Activated CD4-positive, alpha-beta T cell treated with anti-CD3 and anti-CD28 coated beads, Interleukin-2, amount 50 U/mL, for 1 hour (primary cell): ENCODE data around the gene FBXW5.

ENCODE experiments used
- DNase-seq: peaks from one replicate; pipeline ENCODE4 v3.0.0-alpha.2; 2020

Gene FBXW5

DNA sequence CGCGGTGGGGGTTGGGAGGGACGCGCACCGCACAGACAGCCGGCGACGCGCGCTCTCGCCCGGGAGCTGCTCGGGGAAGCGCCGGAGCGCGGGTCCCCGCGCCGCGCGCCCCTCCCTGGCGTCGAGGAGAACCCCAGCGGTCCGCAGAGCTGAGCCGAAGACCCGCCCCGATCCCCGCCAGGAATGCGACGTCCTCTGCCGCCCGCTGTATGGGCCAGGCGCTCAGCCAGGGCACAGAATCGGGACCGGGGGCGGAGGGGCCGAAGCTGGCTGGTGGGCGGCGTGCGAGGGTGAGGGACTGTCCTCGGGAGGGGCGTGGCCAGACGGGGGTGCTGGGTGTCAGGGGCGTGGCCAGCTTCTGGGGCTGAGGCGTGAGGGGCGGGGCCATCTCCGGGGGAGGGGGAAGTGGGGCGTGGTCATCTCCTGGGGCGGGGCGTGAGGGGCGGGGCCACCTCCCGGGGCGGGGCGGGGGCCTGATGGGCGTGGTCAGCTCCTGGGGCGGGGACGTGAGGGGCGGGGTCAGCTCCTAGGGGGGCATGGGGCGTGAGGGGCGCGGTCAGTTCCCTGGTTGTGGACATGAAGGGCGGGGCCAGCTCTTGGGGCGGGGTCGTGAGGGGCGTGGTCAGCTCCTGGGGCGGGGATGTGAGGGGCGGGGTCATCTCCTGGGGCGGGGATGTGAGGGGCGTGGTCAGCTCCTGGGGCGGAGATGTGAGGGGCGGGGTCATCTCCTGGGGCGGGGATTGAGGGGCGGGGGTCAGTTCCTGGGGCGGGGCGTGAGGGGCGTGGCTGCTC lies 33.7 kb upstream of the FBXW5 start:
- peak; percentile 74 for DNase-seq

DNA sequence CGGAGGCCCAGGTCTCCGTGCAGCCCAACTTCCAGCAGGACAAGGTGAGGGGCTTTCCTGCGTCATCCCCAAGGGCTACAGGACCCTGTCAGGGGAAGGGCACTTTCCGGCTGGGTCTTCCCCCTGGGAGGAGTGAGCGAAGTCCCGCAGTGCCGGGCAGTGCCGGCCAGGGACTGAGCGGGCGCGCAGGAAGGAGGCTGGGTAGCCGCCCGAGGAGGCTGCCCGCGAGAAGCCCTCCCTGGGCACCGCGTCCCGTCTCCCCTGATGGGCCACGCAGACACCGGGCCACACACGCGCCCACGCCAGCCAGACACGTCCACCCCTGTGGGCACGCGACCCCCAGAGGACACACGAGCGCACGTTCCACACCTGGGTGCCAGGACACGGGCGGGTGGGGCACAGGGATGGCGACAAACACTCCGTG lies 33.1 kb upstream of the FBXW5 start:
- DNase-seq: no peak

DNA sequence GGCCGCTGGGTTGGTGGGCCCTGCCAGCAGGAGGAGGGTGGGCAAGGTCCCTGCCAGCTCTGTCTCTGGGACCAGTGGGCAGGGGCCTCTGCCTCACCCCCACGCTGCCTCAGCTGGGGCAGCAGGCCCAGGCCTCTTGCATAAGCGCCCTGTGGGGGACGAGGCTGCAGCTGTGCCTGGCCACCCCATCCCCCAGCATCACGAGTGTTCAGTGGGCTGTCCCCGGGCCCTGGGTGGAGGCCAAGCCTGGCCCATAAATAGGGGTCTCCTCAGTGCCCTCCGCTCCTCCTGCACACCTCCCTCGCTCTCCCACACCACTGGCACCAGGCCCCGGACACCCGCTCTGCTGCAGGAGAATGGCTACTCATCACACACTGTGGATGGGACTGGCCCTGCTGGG lies 32.7 kb upstream of the FBXW5 start, which contains the start of gene PTGDS:
Gene PTGDS (plus strand): TSS at position 282 of the 400 bp plus-strand sequence. CDS start 75 bp downstream, at position 357.
- no peak for DNase-seq

DNA sequence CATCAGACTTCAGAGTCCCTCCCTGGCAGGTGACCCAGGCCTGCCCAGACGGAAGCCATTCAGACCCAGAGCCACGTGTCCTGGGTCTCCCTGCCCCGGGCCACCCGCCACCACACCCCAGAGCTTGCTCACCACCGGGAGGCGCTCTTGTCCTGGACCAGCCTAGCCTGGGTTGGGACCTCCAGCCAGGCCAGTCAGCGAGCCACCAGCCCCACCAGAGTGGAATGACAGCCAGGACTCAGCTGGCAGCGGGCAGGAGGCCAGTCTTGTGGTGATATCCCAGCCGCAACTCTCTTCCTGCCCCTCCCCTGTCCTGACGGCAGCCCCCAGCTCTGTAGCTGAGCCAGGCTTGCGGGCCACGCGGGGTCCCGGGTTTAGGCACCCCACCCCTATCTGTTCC lies 31.1 kb upstream of the FBXW5 start:
- peak; percentile 34 for DNase-seq

DNA sequence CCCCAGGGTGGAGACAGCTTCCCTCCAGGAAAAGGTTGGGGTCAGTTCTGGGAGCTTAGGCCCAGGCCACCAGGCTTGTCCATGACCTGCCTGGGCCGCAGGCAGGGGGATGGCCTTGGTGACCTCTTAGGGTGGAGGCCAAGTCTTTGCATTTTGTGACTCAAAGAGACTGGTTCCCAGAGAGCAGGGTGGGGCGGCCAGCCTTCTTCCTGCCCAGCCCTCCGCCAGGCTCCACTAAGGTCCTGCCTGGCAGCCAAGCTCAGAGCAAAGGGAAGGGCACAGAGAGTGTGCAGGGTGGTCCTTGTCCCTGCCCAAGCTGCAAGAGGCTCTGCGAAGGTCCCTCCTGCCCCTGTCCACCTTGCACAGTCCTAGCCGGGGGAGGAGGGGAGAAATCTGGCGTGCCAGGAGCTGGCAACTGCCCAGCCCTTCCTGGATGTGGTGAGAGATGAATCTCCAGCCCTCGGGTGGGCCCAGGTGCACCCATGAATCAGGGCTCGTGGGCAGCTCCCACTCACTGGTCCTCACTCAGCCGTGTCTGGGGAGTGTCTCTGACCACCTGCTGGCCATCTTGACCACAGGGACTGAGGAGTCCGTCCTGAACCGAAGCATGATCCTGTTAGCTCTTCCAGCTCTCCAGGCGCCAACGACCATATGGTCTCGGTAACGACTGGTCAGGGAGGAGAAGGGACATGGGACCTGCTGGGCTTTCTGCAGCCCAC lies 30.4 kb upstream of the FBXW5 start:
- no peak for DNase-seq

DNA sequence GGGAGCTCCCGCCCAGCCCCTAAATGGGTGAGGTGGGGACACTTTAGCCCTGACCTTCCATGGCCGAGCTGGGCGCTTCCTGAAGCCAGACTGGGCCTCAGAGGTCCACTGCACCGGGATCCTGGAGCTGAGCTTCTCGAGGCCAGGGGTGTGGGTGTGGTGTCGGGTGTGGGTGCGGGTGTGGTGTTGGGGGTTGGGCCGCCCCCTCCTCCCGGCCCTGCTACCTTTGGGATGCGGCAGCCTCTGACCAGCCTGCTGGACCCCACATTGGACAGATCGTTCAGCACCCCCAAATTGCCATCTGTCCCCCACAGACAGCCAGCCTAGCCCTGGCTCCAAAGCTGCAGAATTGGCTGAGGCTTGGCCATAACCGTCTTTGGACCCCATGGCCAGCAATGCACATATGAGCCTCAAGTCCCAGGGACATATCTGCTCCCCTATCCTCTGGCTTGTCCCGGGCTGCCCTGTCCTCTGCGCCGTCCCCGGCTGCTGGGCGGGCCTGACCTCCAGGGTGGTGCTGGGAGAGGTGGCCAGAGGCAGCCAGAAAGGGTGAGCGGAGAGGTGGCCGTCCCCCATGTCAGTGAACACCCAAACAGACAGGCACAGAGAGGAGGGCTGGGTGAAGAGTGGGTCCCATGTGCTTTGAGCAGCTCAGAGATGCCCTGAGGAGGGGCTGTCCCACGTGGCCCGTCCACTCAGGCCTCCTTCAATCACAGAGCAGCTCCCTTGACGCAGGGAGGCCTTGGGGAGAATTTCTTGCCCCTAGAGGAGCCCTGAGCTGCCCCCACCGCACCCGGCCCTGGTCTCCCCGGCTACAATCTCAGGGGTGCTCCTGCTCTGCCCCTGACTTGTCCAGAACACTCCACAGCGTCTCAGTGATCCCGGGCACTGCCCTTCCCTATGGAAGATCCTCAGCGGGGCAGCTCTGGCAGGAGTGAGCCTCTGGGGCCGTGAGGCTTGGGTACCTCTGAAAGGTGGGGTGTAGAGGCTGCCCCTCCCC lies 29.4 kb upstream of the FBXW5 start:
- no peak for DNase-seq

DNA sequence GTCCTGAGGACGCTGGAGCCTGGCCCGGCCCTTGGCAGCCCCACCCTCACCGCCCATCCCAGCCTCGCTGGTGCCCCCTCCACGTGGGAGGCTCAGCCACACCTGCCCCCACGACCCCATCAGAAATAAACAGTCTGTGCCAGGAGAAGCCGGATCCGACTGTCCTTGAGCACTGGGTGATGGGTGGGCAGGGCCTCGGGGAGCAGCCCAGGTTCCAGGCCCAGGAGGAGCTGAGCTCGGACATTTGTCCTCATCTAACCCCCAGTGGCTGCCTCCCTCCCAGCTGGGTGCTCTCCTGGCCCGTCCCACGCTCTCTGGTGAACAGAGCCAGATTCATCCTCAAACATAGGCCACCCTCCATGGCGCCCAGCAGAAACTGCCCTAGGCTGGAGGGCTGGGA lies 28.2 kb upstream of the FBXW5 start:
- DNase-seq: no peak

DNA sequence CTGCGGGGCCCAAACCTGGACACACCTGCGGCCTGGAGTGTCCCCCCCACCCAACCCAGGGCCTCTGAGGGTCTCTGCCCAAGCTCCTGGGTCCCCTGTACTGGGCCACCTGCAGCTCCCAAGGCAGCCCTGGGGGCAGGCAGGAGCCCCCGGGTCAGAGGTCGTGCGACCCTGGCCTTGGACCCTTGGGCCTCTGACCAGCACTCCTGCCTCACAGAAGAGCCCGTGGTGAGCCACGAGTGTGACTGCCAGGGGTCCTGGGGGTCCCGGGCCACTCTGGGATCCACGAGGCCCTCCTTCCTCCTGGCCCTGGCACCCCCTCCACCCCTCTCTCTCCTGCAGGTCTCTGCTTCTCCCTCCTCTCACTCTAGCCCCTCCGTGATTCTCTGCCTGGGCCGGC lies 27.8 kb upstream of the FBXW5 start:
- DNase-seq: no peak

DNA sequence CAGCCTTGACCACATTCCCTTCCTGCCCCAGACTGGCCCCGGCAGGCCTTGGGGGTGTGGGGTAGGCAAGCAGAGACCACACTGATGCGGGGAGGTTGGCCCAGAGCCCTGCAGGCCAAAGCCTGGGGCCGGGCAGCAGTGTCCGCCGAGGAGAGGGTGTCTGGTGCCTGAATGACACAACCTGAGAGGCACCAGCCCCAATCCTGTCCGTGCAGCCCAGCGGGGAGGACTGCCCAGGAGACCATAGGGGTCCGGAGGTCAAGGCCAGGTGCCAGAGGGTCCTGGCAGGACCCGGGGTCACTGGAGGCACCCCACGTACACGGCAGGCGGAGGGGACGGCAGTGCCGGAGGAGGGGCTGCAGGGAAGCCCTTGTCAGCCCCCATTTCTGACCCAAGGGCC lies 27.2 kb upstream of the FBXW5 start:
- DNase-seq: no peak

DNA sequence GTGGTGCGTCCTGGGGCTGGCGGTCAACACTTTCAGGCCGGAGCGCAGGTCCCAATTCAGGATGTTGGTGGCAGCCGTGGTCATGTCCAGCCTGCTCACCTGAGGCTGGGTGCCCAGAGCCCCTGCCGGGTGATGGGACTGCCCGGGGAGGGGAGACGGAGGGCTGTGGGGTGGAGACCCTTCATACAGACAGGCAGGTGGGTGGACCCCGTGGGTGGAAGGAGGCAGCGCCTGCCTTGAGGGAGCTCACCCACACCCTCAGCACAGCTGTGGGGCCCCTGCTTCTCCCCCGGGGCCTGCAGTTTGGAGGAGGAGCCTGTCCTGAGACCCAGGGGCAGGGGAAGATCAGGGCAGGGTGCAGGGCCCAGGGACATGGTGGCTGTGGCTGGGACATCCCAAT lies 25.8 kb upstream of the FBXW5 start:
- no peak for DNase-seq

DNA sequence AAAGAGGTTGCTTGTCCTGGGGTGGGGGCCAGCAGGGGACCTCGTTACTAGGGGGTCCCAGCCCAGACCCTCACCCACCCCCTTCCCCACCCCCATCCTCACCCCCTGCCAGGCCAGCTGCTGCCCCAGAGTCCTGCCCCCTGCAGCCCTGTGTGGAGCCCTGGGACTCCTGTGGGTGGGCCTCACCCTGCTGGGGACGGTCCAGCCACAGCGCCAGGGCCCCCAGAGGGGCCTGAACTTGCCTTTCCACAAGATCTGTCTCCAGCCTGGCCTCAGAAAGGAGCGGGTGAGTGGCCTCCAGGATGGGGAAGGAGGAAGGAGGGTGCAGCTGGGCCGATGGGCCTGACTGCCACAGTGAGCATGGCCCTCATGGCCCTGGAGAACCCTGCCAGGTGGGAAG lies 25.2 kb upstream of the FBXW5 start:
- no peak for DNase-seq

DNA sequence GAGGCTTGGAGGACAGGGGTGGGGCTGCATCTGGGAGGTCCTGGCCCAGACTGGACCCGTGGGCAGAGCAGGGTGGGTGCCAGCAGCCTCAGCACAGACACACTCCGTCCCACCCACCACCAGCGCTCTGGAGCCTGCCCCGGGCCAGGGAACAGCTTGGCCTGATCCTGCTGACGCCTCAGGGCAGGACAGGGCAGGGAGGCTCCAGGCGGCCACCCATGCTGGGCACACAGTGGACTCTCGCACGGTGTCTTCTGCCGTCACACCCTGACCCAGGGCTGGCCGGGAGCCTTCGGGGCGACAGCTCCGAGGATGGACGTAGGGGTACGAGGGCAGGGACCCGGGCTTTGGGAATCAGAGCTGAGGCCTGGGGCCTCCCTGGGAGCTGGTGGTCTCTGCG lies 24.6 kb upstream of the FBXW5 start:
- DNase-seq: no peak

DNA sequence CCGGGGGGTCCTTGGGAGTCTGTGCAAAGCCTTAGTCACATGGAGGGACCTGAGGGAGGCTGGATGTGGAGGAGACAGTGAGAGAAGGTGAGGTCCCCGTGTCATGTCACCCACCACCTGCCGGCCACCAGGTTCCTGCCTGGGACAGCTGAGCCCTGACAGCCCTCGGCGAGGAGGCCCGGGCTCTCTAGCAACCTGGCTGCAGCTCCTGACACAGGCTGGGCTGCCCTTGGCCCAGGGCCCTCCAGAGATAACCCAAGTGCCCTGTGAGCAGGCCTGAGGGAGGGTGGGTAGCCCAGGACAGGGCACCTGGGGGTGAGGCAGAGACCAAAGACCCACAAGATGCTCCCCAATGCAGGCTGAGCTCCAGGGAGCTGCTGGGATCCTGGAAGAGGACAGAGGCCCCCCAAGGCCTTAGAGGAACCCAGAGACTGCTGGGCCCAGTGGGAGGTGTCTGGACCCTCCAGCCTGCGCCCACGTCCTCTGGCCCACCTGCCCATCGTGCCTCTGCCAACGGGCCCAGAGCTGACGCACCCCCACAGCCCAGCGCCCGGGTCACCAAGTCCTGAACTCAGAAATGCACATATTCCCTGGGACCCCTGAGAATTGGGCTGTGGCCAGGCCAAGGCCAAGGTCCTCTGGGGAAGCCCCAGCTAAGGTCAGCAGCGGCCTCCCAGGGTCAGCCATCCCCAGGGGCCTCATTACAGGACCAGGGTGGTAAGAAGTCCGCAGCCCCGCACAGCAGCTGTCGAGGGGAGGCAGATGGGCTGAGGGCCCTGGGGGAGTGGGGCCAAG lies 24.0 kb upstream of the FBXW5 start:
- DNase-seq: no peak

DNA sequence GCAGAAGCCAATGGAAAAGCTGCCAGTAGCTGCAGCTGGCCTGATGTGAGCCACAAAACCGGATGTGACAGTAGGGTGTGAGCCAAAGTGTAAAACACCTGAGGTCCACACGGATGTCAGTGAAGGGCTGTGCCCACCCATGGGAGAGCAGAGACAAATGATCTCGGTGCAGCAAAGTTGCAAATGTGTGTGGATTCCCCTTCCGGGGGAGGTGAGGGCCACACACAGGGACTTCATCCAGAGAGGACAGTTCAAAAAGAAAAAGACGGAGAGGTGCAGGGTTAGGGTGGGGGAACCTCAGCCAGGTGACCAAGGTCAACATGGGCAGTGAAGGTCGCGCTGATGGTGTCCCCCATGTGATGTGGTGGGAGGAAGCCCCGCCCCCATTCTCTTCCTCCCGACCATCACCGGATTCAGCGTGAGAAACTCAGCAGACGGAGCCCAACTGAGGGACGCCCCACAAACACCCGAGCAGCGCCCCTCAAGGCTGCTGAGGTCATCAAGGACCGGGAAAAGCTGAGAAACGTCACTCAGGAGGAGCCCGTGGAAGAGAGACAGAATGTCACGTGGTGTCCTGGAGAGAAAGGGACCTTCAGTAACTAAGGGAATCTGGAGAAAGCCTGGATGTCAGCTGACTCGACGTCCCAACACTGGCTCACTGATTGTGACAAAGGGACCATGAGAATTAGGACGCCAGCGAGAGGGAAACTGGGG lies 21.4 kb upstream of the FBXW5 start:
- DNase-seq: no peak

DNA sequence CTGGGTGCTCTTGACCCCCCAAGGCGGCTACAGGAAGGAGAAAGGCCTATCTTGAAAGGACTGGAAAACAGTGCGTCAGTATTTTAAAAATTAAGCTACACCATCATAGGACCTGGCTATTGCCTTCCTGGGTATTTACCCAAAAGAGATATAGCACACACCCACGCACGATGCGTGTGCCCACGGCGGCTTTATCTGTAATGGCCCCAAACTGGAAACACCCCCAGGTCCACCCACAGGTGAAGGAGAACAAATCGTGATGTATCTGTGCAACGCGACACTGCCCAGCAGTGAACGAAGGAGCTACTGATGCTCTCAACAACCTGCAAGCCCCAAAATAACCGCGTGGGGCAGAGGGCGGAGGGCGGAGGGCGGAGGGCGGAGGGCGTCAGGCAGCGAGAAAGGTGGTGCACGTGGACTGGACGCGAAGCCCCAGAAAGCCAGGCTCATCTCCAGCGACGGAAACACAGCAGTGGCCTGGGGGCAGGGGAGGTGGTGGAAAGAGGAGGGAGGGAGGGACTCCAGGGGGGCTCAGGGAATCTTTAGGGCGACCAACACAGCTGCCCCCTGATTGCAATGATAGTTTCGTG lies 20.4 kb upstream of the FBXW5 start:
- no peak for DNase-seq

DNA sequence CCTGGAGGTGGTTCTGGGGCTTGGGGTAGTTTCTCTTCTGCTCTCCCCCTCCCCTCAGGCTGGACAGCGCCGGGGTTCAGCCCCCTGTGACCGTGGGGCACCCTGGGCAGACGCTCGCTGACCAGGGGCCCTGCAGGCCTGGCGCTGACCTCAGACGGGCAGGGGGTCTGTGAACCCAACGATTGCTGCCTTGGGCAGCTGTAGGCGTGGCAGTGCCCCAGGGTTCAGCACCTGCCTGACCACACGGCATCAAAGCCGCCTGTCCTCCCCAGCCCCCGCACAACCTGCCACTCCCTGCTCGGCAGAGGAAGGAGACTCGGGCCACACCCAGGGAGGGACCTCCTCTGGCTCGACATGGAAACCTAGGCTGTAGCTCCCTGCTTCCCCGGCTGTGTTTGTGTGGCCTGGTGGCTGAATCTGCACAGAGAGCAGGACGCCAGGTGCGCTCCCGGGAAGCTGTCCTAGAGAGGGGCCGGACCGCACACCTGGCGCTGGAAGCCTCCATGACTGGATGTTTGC lies 19.7 kb upstream of the FBXW5 start:
- DNase-seq: no peak

DNA sequence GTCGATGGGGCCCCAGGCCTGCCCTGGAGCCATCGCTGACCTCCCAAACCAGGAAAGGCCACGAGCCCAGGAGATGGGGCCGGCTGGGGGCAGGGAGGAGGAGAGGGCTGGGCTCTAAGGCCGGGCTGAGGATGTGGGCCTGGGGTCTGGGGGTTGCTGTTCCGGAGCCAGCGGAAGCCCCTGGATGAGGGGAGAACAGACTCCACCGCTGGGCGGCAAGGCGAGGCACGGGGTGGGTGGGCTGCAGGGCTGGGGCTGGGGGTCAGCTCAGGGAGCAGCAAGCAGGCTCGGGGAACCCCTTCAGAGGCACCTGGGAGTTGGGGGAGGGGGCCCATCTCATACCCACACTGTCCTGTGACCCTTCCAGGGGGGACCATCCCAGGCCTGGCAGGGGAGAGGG lies 19.2 kb upstream of the FBXW5 start:
- no peak for DNase-seq

DNA sequence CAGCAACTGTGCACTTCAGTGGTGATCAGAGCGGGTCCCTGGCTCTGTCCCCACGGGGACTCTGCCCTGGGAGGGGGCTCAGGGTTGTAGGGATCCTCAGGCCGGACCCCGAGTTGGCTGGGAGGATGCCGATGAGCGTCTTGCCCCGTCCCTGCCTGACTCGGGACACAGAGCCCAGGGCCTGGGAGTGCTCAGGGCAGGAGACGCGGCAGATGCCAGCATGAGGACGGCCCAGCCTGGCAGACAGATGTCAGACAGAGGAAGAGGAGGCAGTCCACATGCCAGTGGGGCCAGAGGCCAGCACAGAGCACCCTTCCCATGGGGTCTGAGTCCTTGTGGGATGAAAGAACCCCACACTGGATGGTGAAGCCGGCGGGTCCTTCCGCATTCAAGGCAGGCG lies 18.8 kb upstream of the FBXW5 start:
- DNase-seq: no peak

DNA sequence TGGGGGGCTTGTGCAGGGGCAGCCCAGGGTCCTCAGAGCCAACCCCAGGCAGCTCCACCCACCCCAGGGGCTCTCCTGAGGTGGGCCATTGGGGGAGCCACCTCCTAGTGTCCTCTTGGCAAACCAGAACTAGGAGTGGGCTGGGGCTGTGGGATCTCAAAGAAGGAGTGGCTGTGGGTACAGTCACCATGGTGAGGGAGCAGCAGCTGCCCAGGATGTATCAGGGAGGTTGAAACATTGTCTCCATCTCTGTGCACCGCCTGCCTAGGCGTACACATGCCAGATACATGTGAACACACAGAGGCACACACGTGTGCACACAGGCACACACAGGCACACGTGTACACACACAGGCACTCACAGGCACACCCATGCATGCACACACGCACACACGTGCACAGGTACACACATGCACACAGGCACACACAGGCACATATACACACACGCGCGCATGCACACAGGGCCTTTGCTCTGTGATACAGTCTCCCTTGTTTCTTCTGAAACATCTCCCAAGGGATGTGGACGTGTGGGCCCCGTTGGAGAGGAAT lies 18.2 kb upstream of the FBXW5 start:
- no peak for DNase-seq

DNA sequence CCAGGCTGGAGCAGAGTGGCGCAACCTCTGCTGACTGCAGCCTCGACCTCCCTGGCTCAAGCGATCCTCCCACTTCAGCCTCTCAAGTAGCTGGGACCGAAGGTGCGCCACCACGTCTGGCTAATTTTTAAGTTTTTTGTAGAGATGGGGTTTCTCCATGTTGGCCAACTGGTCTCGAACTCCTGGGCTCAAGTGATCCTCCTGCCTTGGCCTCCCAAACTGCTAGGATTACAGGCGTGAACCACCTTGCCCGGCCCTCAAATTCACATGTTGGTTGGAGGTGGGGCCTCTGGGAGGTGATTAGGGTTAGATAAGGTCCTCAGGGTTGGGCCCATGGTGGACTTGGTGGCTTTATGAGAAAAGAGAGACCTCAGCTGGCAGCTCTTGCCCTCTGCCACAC lies 17.6 kb upstream of the FBXW5 start:
- no peak for DNase-seq
